HL-60 (cell line): ENCODE data around the gene ATP11A.
"Not testable (repeated sequence)": the region's sequence is repeated elsewhere in the genome, so short reads cannot be mapped to it uniquely, and the experiment has no call there.

ENCODE experiments used
- DNase-seq, 2 experiments: peaks; one replicate each; pipeline ENCODE4 v3.0.0-alpha.2; 2010 to 2020; ENCODE audit warnings: low read depth in 1 of 2, low spot score in 1 of 2
- H3K27ac ChIP-seq: fragments of 250-450 bp; sonication (Bioruptor Pico); replicated peaks from 2 replicates; pipeline ENCODE4 v1.5.1; 2020; ENCODE audit warnings: mild to moderate bottlenecking, moderate library complexity
- H3K27me3 ChIP-seq: fragments of 250-450 bp; sonication (Bioruptor Pico); 2 replicates; pipeline ENCODE4 v1.5.1; 2021; ENCODE audit warnings: mild to moderate bottlenecking, moderate library complexity; ENCODE audit not compliant: insufficient read depth, poor library complexity, severe bottlenecking
- H3K4me3 ChIP-seq: replicated peaks from 2 replicates; pipeline ENCODE4 v1.5.1; 2011; ENCODE audit warnings: mild to moderate bottlenecking, control low read depth, low read length; ENCODE audit not compliant: insufficient read depth
- GABPA ChIP-seq: IDR thresholded peaks from 2 replicates; pipeline ENCODE4 v1.6.1; 2012; ENCODE audit warnings: low read depth
- POLR2AphosphoS5 ChIP-seq: IDR thresholded peaks from 2 replicates; pipeline ENCODE4 v1.6.1; 2012; ENCODE audit warnings: low read depth
- SPI1 ChIP-seq: IDR thresholded peaks from 2 replicates; pipeline ENCODE4 v1.6.1; 2012; ENCODE audit warnings: low read depth, mild to moderate bottlenecking, borderline replicate concordance
- TF ChIP-seq, protein P1 (sequence below): IDR thresholded peaks from 2 replicates; pipeline ENCODE4 v1.6.1; 2012; ENCODE audit warnings: low read depth; ENCODE audit not compliant: insufficient replicate concordance
- TF ChIP-seq, protein P2 (sequence below): IDR thresholded peaks from one replicate; pipeline ENCODE4 v1.5.1; 2011; ENCODE audit warnings: low read length, control low read depth, inconsistent platforms; ENCODE audit not compliant: insufficient read depth

The ATP11A gene

GRCh38 chr13:112799394-112799793 lies 109.6 kb downstream of the ATP11A start:
- no peak overlapping the region for H3K27ac ChIP-seq
- DNase-seq, result no peak
- TF ChIP-seq, protein P1, sequence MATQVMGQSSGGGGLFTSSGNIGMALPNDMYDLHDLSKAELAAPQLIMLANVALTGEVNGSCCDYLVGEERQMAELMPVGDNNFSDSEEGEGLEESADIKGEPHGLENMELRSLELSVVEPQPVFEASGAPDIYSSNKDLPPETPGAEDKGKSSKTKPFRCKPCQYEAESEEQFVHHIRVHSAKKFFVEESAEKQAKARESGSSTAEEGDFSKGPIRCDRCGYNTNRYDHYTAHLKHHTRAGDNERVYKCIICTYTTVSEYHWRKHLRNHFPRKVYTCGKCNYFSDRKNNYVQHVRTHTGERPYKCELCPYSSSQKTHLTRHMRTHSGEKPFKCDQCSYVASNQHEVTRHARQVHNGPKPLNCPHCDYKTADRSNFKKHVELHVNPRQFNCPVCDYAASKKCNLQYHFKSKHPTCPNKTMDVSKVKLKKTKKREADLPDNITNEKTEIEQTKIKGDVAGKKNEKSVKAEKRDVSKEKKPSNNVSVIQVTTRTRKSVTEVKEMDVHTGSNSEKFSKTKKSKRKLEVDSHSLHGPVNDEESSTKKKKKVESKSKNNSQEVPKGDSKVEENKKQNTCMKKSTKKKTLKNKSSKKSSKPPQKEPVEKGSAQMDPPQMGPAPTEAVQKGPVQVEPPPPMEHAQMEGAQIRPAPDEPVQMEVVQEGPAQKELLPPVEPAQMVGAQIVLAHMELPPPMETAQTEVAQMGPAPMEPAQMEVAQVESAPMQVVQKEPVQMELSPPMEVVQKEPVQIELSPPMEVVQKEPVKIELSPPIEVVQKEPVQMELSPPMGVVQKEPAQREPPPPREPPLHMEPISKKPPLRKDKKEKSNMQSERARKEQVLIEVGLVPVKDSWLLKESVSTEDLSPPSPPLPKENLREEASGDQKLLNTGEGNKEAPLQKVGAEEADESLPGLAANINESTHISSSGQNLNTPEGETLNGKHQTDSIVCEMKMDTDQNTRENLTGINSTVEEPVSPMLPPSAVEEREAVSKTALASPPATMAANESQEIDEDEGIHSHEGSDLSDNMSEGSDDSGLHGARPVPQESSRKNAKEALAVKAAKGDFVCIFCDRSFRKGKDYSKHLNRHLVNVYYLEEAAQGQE, result no peak
- TF ChIP-seq SPI1, result no peak
- no peak for TF ChIP-seq POLR2AphosphoS5
- no peak for TF ChIP-seq GABPA
- TF ChIP-seq, protein P2, sequence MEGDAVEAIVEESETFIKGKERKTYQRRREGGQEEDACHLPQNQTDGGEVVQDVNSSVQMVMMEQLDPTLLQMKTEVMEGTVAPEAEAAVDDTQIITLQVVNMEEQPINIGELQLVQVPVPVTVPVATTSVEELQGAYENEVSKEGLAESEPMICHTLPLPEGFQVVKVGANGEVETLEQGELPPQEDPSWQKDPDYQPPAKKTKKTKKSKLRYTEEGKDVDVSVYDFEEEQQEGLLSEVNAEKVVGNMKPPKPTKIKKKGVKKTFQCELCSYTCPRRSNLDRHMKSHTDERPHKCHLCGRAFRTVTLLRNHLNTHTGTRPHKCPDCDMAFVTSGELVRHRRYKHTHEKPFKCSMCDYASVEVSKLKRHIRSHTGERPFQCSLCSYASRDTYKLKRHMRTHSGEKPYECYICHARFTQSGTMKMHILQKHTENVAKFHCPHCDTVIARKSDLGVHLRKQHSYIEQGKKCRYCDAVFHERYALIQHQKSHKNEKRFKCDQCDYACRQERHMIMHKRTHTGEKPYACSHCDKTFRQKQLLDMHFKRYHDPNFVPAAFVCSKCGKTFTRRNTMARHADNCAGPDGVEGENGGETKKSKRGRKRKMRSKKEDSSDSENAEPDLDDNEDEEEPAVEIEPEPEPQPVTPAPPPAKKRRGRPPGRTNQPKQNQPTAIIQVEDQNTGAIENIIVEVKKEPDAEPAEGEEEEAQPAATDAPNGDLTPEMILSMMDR, result no peak
- H3K4me3 ChIP-seq, result no peak overlapping the region
- no peaks in the 10 kb centered on the region for H3K27me3 ChIP-seq

DNA sequence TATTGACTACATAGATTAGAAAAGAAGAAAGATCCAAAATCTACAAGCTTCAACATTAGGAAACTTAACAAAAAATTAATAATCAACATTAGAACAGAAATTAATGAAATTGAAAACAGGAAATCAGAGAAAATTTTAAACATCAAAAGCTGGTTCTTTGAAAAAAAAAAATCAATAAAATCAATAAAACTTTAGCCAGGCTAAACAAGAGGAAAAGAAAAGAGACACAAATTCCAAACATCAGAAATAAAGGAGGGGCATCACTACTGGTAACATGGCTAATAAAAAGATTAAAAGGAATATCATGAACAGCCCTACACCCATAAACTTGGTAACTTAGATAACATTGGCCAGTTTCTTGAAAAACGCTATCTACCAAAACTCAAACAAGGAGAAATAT lies 110.2 kb downstream of the ATP11A start:
- no peak overlapping the region for H3K27ac ChIP-seq
- no peaks in the 10 kb centered on the region for H3K27me3 ChIP-seq
- DNase-seq, result no peak
- no peak overlapping the region for H3K4me3 ChIP-seq
- TF ChIP-seq, protein P1, result no peak
- TF ChIP-seq, protein P2, result no peak

DNA sequence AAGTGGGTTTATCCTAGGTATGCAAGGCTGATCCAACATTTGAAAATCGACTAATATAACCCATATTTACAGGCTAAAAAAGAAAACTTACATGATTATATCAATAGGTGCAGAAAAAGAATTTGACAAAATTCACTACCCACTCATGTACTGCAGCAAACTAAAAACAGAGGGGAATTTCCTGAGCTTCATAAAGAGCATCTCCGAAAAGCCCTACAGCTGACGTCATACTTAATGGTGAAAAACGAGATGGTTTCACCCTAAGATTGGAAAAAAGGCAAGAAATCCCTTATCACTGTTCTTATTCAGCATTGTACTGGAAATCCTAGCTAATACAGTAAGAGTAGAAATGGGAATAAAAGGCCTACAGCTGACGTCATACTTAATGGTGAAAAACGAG lies 111.0 kb downstream of the ATP11A start:
- H3K27ac ChIP-seq, H3K4me3 ChIP-seq, H3K27me3 ChIP-seq, DNase-seq: not testable (repeated sequence)

DNA sequence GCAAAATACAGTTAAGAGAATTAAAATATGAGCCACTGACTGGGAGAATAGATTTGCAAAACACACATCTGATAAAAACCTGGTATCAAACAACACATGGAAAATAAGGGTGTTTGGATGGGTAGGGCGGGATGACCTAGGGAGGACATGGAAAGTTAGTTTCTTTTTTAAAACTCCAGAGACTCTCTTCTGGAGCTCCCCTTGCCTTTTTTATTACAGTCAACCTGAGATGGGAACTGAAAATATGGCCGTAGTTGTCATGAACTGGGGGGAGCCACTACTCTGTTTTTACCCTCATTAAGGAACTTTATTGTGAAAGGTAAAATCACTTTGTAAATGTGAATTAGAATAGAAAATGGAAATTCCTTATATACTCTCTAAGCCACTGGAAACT lies 113.0 kb downstream of the ATP11A start:
- H3K27ac ChIP-seq, result peak overlapping the region; percentile 53
- H3K4me3 ChIP-seq, result no peak overlapping the region
- no peak for TF ChIP-seq GABPA
- no peak for TF ChIP-seq POLR2AphosphoS5
- TF ChIP-seq, protein P1, result no peak
- no peak for TF ChIP-seq SPI1
- TF ChIP-seq, protein P2, result no peak
- no peaks in the 10 kb centered on the region for H3K27me3 ChIP-seq
- no peak for DNase-seq
